ENCODE measurements around the gene LARGE1. TPM values are rescaled to one million over a fixed set of nuclear protein-coding genes. Genes with fewer than 3 reads are reported as not detected.

The LARGE1 gene
- total and polyA plus RNA-seq, 2 of the 4 experiments (the other 2 are of a cell fraction), result 6.2 to 12.4 TPM

DNA sequence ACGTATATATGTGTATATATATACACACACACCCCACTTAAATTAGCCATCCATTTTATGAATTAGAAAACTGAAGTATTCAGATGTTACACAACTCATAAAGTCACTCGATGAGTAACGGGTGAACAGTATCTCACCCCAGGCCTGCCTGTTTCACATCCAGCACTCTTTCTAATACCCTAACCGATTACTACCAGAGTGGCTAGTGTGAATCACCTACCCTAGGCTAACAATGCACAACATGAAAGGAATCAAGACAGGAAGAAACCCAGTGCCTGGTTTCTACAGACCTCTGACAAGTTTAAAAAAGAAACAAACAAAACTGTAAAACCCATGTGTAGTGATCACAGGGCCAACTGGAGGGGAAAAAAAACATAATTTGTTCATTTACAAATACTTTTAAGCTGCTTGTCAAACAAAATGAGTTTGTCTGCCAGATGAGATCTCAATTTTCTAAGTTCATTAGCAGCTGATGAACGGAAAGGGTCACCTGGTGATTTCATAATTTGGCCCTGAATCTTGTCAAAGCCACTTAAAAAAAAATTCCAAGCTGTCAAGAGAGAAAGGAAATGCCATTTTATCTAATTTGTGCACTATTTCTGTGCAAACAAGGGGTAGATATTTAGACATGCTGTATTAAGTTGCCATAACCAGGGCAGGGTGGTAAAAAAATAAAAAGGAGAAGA lies 134.8 kb downstream of the LARGE1 start:
- no peak overlapping the region for H2AK9ac ChIP-seq (replicated peaks; ENCODE audit: low read depth, low read length, poor library complexity)
- ATAC-seq (ENCODE audit: low read depth) (peak; percentile 92), DNase-seq (peak; percentile 88)
- no peak overlapping the region for H3K4me3 ChIP-seq (ENCODE audit: insufficient read depth, low read depth, low read length)
- no peak overlapping the region; the same call in 1 of the 2 replicates for H3K4me2 ChIP-seq (ENCODE audit: low read depth, low read length)
- H4K8ac ChIP-seq (ENCODE audit: low read depth in 2 of 2, low read length in 2 of 2), result no peak overlapping the region
- no peak overlapping the region for H3K9ac ChIP-seq (ENCODE audit: low read depth, low read length)
- no peak overlapping the region for H3K56ac ChIP-seq (ENCODE audit: extremely low read depth, insufficient read depth, low read length)
- TF ChIP-seq FOS (IDR thresholded peaks at IDR 0.05; ENCODE audit: low read depth, low read length), result peak; percentile 62; the same call in 1 of the 2 replicates
- TF ChIP-seq CHD1 (IDR thresholded peaks at IDR 0.05; ENCODE audit: low read depth, low read length), result no peak
- TF ChIP-seq CEBPB (IDR thresholded peaks at IDR 0.05; ENCODE audit: low read depth, low read length), result peak; percentile 92
- TF ChIP-seq RCOR1 (IDR thresholded peaks at IDR 0.05; ENCODE audit: insufficient replicate concordance, low read length), result no peak
- TF ChIP-seq RAD21 (IDR thresholded peaks at IDR 0.05; ENCODE audit: low read length), result no peak
- TF ChIP-seq, protein P1, sequence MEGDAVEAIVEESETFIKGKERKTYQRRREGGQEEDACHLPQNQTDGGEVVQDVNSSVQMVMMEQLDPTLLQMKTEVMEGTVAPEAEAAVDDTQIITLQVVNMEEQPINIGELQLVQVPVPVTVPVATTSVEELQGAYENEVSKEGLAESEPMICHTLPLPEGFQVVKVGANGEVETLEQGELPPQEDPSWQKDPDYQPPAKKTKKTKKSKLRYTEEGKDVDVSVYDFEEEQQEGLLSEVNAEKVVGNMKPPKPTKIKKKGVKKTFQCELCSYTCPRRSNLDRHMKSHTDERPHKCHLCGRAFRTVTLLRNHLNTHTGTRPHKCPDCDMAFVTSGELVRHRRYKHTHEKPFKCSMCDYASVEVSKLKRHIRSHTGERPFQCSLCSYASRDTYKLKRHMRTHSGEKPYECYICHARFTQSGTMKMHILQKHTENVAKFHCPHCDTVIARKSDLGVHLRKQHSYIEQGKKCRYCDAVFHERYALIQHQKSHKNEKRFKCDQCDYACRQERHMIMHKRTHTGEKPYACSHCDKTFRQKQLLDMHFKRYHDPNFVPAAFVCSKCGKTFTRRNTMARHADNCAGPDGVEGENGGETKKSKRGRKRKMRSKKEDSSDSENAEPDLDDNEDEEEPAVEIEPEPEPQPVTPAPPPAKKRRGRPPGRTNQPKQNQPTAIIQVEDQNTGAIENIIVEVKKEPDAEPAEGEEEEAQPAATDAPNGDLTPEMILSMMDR (conservative IDR thresholded peaks at IDR 0.05; ENCODE audit: low read depth, low read length), result no peak
- no peaks in the 10 kb centered on the region for H3K4me1 ChIP-seq (ENCODE audit: control insufficient read depth, insufficient read depth, low read length)
- H2BK15ac ChIP-seq (ENCODE audit: low read depth, low read length), result no peak overlapping the region
- dilution Hi-C loops (cut with HindIII; ENCODE audit: low sequenced_read_pairs, unreplicated experiment) (no loop called here), intact Hi-C loops (cut with micrococcal nuclease) (loop anchor here (5.0 to 10.0 kb wide), 2 partner anchors 137 to 309 kb away; partner anchors contain the start of gene LARGE1), in situ Hi-C loops (cut with MboI; ENCODE audit: low sequenced_read_pairs) (no loop called here)
- no peak overlapping the region for H2BK5ac ChIP-seq (ENCODE audit: low read depth, low read length, poor library complexity, severe bottlenecking)
- peaks cover 0 to 4% of the 10 kb centered on the region in 2 experiments; a peak in 1 of 4 replicates for H3K79me1 ChIP-seq (ENCODE audit: low read depth in 1 of 2, low read length in 2 of 2)
- H3K9me3 ChIP-seq (ENCODE audit: control insufficient read depth, insufficient read depth, low read length), result peaks cover 6% of the 10 kb centered on the region
- no CpG with 5 or more reads among the region's 5 CpGs for WGBS, 2 experiments (ENCODE audit: extremely low coverage in 2 of 2, insufficient read length in 1 of 2)
- no peak overlapping the region for H2BK20ac ChIP-seq (ENCODE audit: low read depth, low read length)
- no peaks in the 10 kb centered on the region for H3K27me3 ChIP-seq (ENCODE audit: control insufficient read depth, insufficient read depth, low read length)
- BruUV-seq (replicated peaks), result no TSS peak
- H3K4ac ChIP-seq (ENCODE audit: low read depth, low read length), result no peak overlapping the region
- no peaks in the 10 kb centered on the region for H3K36me3 ChIP-seq (ENCODE audit: control insufficient read depth, insufficient read depth, low read length)
- no peak overlapping the region for H3K14ac ChIP-seq (replicated peaks; ENCODE audit: low read depth, low read length)
- POLR2A ChIA-PET (ENCODE audit: unreplicated experiment), result no interaction called here
- H3K18ac ChIP-seq (ENCODE audit: low read depth, low read length), result no peak overlapping the region
- H4K91ac ChIP-seq (ENCODE audit: insufficient read depth, low read depth, low read length), result no peak overlapping the region
- H2AK5ac ChIP-seq (ENCODE audit: low read depth, low read length), result no peak overlapping the region
- CTCF ChIA-PET, result no interaction called here
- H4K20me1 ChIP-seq (ENCODE audit: insufficient read depth, low read length), result no peaks in the 10 kb centered on the region; the same call in 1 of the 2 replicates
- no peak overlapping the region for H2BK120ac ChIP-seq (ENCODE audit: low read depth, low read length)
- H3K27ac ChIP-seq (ENCODE audit: insufficient read depth, low read length), result no peak overlapping the region
- no peak overlapping the region for H2AFZ ChIP-seq (replicated peaks; ENCODE audit: low read length, poor library complexity)
- no peaks in the 10 kb centered on the region for H3K9me1 ChIP-seq (ENCODE audit: insufficient read depth, low read length)
- no peak overlapping the region for H3K23ac ChIP-seq (ENCODE audit: low read depth, low read length)
- H4K5ac ChIP-seq (ENCODE audit: low read depth, low read length), result no peak overlapping the region

Measured in IMR-90 (cell line).